GM18517 (cell line): ENCODE data around the gene FBH1.
A peak's percentile ranks its signal among the peaks of the same experiment; 100 is the strongest.
"Not testable (repeated sequence)": the region's sequence is repeated elsewhere in the genome, so short reads cannot be mapped to it uniquely, and the experiment has no call there.

ENCODE experiments used
- ATAC-seq: cut with Tn5 transposase; IDR thresholded peaks from one replicate; pipeline ENCODE4 v1.9.1; 2021; ENCODE audit warnings: mild to moderate bottlenecking, moderate library complexity; ENCODE audit not compliant: unreplicated experiment

Gene FBH1

DNA sequence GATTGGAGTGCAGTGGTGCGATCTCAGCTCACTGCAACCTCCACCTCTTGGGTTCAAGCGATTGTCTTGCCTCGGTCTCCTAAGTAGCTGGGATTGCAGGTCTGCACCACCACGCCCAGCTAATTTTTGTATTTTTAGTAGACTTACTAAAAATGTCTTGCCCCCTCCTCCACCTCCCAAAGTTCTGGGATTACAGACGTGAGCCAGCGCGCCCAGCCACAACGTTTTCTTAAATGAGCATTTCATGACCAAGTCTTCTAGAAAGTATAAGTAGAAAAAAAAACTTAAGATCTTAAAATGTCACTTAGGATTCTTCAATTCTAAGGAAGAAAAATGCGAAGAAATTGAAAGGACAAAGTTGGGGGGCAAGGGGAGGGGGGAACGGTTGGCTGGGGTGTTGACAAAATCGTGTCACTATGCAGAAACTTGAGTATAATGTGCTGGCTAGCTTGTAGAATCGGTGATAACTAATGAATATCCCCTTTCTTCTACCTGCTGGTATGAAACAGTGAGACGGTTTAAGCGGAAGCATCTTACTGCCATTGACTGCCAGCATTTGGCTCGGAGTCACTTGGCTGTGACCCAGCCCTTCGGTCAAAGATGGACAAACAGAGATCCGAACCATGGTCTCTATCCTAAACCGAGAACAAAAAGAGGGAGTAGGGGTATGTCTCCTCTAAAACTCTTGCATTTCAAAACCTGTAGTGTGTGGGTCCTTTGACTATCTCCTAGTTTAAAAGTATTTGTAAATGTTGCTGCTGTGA is 12.7 kb downstream of the FBH1 start:
- no peak for ATAC-seq

DNA sequence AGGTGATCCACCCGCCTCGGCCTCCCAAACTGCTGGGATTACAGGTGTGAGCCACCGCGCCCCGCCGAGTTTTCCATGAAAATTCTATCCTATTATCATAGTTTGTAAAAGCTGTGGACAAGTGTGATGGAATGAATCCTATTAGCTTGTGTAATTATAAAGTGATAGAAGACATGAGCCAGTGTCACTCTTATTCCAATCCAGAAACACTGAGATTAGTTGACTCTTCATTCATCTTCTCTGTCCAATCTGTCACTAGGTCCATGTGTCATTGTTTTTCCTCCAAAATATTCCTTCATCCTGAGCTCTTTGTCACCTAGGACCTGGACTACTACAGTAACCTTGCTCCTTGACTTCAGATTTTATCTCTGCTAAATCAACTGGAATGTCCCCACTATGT is 13.5 kb downstream of the FBH1 start:
- no peak for ATAC-seq

DNA sequence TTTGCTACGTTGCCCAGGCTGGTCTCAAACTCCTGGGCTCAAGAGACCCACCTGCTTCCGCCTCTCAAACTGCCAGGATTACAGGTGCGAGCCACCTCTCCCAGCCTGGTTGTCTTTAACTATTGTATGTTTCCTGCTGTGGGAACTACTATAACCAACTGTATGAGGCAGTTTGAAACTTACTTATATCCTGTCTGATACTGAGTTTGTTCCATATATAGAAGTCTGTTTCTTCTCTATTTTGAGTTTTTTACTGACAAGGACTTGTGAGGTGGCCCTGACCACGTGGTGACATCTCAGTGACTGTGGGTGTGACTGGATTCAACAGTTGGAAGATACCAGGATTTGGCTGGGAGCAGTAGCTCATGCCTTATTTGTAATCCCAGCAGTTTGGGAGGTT is 14.2 kb downstream of the FBH1 start:
- peak; percentile 98 for ATAC-seq

DNA sequence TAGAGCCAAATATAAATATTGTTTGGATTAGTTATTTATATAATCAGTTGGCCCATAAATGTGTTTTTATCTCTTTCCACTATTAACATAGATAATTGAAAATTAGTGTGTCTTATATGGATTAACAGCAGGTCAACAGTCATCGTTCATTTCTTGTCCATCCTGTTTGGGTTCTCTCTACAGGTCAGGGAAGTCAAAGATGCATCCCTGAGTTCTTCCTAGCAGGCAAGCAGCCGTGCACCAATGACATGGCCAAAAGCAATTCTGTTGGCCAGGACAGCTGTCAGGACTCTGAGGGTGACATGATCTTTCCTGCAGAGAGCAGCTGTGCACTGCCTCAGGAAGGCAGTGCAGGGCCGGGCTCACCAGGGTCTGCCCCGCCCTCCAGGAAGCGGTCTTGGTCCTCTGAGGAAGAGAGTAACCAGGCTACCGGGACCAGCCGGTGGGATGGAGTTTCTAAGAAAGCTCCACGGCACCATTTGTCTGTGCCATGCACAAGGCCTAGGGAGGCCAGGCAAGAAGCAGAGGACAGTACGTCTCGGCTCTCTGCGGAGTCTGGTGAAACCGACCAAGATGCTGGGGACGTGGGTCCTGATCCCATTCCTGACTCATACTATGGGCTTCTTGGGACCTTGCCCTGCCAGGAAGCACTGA is 15.9 kb downstream of the FBH1 start:
- no peak for ATAC-seq

GRCh38 chr10:5906651-5907050 is 16.6 kb downstream of the FBH1 start:
- ATAC-seq = no peak

DNA sequence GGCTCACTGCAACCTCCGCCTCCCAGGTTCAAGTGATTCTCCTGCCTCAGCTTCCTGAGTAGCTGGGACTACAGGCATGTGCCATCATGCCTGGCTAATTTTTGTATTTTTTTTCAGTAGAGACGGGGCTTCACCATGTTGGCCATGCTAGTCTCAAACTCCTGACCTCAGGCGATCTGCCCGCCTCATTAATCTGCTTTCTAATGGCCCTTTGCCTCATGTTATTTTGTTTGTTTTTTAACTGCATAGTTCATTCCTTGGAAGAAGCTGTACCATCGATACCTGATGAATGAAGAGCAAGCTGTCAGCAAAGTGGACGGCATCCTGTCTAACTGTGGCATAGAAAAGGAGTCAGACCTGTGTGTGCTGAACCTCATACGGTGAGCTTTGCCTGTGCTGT is 18.6 kb downstream of the FBH1 start:
- not testable (repeated sequence) for ATAC-seq

GRCh38 chr10:5910323-5911100 is 20.5 kb downstream of the FBH1 start:
- ATAC-seq = no peak

GRCh38 chr10:5911670-5912069 is 21.6 kb downstream of the FBH1 start:
- no peak for ATAC-seq

- no peak for ATAC-seq
Measured at GRCh38 chr10:5913736-5914135, 23.7 kb downstream of the FBH1 start.

GRCh38 chr10:5915451-5915850 is 25.4 kb downstream of the FBH1 start:
- ATAC-seq = no peak

DNA sequence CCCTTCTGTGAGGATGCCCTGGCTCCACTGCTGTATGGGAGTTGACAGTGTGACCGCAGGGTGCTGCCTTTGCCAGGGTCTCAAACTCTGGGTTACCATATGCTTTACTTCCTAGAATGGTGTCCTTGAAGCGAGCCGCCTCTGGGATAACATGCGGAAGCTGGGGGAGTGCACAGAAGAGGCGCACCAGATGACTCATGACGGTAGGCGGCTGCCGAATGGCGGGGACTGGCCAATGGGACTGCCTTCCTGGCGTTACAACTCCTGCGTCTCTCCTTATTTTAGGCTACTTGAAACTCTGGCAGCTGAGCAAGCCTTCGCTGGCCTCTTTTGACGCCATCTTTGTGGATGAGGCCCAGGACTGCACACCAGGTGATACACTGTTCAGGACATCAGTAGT is 27.3 kb downstream of the FBH1 start:
- ATAC-seq = no peak

- ATAC-seq = no peak
Measured at GRCh38 chr10:5918763-5919162, 28.7 kb downstream of the FBH1 start.

- no peak for ATAC-seq
Measured at GRCh38 chr10:5919568-5919967, 29.5 kb downstream of the FBH1 start.

GRCh38 chr10:5921746-5922145 is 31.7 kb downstream of the FBH1 start:
- no peak for ATAC-seq

DNA sequence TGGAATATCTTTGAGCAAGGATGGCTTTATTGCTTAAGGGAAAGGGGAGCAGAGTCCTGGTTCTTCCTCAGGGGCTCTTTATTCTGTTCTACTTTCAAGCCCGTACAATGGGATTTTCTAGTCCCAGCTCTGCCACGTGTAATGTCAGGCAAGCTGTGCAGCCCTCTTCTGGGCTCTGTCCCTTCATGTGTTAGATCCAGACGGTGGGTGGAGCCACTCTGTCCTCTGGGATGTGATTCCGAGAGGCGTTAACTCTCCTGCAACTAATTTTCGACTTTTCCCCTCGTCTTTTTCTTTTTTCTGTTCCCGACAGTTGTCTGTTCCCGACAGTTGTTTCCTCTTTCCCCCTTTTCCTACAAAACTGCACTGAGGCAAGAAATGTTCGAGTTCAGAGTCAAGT is 34.8 kb downstream of the FBH1 start:
- no peak for ATAC-seq

GRCh38 chr10:5927306-5927705 is 37.3 kb downstream of the FBH1 start:
- no peak for ATAC-seq

GRCh38 chr10:5929442-5929841 is 39.4 kb downstream of the FBH1 start:
- no peak for ATAC-seq

- no peak for ATAC-seq
Measured at GRCh38 chr10:5930272-5930671, 40.2 kb downstream of the FBH1 start.

GRCh38 chr10:5932345-5932744 is 42.3 kb downstream of the FBH1 start:
- no peak for ATAC-seq

- no peak for ATAC-seq
Measured at GRCh38 chr10:5933909-5934546, 44.0 kb downstream of the FBH1 start.

DNA sequence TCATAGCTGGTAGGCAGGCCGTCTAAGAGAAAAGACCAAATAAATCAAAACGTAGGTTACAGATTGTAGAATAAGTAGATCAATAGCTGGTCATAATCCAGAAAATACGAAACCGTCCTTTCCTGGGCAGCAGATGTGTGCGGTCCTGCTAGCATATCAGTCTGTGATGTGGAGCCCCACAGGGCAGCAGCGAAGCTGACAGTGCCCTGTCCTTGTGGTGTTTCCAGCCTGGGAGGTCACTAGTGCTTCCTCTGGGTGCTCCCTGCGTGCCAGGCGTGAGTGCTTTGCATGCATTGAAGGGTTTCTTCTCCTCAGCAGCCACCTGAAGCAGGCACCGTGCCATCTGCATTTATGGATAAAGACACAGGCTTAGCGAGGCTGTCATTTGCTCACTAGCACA is 45.6 kb downstream of the FBH1 start:
- no peak for ATAC-seq
